Stimulated activated naive CD4-positive, alpha-beta T cell treated with Interleukin-2 at 50 U/mL for 16 hours (primary cell): ENCODE results near the gene ADGRG2.
"Not testable (repeated sequence)": the region's sequence is repeated elsewhere in the genome, so short reads cannot be mapped to it uniquely, and the experiment has no call there.

ENCODE experiments used
- DNase-seq: peaks from one replicate; lab custom pipeline; 2025; lab: John Stamatoyannopoulos, UW

ADGRG2 gene

DNA sequence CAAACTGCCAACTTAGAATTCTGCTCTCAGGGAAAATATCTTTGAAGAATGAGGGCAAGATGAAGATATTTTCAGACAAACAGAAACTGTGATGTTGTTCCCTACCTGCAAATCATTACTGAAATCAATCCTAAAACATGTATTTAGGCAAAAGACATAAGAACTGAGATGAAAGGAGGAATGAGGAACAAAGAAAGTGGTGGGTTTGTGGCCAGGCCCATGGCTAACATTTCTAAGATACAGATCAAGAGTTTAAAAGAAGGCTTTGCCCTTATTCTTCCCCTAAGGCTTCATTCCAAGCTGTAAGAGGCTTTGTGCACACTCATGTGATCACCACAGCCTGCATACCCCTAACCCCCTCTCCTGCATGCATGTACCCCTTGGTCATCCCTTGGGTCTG, 46.5 kb downstream of the ADGRG2 start:
- DNase-seq: no peak

DNA sequence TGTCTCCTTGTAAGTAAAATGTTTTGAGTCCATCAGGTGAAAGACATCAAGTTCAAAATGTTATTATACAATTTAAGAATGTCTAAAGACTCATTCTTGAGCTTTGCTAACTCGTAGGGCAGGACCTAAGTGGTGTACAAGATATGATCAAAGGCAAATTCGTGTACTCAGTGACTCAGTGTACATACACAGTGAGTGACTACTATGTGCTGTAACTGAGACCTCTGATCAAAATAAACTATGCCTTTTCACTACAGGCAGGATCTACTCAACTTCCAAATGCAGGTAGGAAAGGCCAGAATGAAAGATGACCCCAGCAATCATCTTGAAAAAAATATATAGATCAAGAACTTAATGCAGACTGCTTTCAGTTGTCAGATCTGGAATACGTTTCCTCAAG, 49.9 kb downstream of the ADGRG2 start:
- no peak for DNase-seq

DNA sequence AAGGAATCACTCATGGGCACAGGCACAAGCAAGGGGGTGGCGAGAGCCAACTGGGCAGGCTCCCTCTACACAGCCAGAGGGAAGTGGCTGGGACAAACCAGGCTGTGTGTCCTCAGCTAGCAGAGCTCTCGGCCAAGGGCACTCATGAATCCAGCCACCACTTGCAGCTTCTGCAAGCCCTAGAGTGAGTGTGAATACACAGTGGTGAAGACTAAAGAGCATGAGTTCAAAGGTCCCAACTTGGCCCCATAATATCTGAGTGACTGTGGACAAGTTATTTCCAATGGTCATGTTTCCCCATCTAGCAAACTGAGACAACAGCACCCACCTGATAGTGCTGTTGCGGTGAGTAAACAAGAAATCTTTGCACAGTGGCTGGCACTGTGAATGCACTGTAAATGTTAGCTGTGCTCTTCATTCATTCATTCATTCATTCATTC, 51.7 kb downstream of the ADGRG2 start:
- no peak for DNase-seq

DNA sequence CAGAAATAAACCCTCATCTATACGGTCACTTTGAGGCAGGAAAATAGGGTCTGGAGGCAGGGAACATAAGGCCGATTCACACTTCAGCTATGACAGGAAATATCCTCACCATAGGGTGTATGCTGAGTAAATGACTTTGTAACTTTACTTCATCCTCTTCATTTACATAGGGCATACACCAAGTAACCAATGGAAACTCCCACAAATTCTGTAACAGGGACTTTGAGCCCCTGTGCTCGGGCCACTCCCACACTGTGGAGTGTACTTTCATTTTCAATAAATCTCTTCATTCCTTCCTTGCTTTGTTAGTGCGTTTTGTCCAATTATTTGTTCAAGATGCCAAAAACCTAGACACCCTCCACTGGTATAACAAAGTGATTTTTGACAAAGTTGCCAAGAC, 55.3 kb downstream of the ADGRG2 start:
- DNase-seq: not testable (repeated sequence)

DNA sequence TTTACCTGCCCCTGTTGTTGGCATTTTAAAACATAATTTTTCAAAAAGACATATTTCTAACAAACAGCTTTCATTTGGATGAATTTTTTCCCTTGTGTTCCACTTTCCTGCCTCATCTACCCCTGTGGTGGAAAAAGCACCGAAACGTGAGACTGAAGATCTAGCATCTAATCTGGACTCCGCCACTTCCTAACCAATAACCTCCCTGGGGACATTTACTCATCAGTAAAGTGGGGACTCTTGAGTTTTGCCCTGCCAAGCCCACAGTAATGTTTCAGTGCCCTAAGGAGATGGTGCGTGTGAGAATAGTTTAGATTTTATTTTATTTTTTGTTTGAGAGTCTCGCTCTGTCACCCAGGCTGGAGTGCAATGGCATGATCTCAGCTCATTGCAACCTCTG, 56.7 kb downstream of the ADGRG2 start:
- no peak for DNase-seq

DNA sequence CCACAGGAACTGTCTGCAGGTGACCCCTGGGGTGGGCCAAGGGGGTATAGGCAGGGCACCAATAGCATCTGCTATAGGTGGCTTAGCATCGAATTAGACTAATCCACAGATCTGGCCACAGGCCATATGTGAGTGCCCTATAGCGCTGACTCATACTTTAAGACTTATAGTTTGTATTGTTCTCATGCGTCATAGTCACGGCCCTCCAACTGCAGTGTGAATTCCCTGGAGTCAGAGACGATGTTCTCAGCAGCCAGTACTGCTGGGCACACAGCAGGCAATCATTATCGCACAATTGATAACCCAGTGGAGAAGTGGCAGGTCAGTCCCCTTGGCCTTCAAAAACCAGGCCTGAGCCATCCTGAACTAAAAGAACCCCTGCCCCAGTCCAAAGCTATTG, 58.1 kb downstream of the ADGRG2 start:
- no peak for DNase-seq

DNA sequence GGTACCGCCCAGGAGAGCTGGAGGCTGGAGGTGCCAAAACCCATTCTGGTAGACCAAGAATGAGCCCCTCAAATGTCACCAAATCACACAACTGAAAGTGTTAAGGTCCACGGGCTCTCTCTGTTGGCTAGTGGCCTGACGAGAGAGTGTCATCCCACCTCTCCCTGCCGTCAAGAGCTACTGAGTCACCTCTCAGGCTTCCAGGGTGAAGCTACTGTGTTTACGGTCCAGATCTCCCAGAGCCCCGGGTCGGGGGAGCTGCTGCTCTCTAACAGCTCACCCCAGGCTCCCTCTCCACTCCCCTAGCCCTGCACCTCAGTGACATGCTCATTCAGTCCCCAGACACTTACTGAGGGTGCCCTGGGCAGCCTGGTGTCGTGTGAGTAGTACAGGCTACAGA, 59.2 kb downstream of the ADGRG2 start:
- no peak for DNase-seq

DNA sequence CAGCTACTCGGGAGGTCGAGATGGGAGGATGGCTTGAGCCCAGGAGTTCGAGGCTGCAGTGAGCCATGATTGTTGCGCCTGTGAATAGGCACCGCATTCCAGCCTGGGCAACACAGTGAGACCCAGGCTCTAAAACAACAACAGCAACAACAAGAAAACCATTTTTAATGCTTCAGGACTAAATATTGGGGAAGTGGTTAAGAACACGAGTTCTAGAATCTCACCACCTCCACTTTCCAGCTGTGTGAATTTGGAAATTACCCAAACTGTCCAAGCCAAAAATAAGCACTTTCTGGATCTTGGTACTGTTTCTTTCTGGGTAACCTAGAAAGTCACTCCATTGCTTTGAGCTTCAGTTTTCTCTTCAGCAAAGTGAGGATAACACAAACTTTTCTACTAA, 63.2 kb downstream of the ADGRG2 start:
- no peak for DNase-seq

DNA sequence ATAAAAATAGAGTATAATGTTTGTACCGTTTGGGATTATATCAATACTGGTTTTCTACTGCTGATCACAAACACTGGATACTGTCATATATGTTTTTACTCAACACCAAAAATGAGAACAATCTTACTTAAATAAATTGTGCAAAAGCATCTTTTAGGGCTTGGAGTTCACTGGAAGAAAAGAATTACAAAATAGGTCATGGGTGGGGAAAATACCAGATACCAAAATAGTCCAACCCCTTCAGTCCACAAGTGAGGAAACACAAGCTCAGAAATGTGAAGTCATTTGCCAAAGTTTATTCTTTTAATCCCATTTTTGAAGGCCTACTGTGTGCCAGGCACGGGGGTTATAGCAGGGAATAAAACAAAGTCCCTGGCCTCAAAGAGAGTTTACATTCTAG, 64.4 kb downstream of the ADGRG2 start:
- no peak for DNase-seq

DNA sequence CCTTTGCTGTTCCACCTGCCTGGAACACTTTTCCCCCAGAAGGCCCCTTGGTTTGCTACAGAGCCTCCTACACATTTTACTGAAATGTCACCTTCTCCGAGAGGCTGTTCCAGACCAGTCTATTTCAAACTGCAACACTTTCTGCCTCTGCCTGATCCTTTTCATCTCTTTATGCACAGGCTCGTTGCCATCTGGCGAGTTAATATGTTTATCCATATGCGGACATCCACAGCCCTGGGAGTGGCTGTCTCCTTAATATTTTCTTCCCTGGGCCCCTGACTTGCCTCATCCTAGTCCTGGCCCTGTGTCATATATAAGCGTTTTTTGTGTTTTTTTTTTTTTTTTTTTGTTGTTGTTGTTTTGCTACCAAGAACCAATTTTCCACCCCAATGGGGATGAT, 73.2 kb downstream of the ADGRG2 start:
- DNase-seq: no peak

DNA sequence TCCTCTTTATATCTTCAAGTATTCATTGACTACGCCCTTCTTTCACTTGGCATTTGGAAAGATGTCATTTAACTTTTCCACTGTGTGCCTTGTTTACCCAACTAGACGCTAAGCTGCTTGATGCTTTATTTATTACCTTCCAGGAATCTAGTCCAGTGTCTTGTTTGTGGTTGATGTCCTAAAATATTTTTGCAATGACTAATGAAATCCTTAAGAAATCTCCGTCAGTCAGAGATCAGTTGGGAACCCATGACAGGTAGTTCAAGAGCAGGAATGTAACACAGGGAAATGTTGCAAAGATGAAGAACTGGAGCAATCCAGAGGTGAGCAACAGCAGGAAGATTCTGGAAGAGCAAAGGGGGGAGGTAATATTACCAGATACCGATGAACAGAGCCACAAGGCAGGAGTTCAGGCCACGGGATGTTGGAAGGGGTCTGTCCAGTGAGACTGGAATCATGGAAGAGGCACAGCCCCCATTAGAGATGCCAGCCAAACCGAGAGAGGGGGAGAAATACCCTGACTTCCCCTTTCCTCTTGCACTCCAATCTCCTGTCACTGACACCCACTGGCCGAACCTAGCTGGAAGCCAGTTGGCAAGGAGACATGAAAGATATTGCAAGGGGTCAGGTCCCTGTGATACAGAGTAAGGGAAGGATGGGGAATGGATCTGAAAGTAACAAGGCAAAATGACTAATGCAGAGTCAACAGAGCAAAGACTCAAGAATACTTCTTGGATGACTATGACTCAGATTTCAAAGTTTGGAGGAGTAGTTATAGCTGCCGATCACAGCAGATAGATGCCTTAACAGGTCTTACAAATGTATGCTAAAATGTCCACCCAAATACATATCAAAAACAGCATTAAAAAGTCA, 75.7 kb downstream of the ADGRG2 start:
- no peak for DNase-seq

DNA sequence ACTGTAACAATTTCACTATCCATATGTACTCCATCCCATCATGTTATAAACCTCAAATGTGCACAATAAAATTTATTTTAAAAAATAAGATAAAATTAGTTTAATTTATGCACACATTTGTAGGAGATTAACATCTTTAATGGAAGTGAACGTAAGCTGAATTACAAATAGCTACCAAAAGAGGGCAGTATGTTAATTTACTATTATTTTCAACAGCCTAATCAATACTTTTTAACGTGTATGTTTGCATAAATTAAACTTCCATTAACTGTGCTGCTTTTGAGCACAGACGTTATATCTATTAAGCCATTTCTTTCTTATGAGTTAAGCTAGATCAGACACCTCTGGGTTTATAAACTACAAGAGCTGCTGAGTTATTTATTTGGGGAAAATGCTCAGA, 81.9 kb downstream of the ADGRG2 start:
- DNase-seq: no peak

DNA sequence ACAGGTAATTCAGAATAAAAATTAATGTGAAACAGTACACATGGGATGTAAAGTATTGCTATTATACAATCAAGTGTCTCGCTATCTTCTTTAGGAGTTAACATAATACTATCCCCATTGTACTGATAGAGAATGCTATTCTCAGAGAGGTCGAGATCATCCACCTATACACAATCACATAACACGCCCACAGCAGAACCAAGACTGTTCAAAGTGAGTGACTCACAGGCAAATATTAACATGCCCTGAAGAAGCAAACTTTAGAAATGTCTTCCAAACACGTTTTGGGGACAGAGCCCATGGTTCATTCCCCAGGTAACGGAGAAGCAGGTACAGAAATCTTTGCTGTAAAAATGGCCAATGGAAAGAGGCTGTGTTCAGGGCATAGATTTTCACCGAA, 88.2 kb downstream of the ADGRG2 start:
- DNase-seq: no peak

DNA sequence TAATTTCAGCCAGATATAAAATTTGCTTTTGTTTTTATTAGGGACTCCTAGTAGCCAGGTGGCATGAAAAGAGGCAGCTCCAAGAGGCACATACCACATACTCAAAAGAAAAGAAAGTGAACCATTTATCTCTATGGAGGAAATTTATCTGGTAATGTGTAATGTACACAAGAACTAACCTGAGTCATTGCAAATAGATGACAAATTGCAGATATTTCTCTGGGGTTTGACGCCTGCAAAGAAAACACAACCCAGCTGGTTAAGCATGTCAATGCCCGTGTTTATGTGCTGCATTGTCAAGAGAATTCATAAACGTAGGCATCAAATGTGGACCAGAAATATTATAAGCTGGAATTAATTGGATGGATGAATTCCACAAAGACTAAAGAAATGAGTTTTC, 91.5 kb downstream of the ADGRG2 start:
- DNase-seq: no peak

DNA sequence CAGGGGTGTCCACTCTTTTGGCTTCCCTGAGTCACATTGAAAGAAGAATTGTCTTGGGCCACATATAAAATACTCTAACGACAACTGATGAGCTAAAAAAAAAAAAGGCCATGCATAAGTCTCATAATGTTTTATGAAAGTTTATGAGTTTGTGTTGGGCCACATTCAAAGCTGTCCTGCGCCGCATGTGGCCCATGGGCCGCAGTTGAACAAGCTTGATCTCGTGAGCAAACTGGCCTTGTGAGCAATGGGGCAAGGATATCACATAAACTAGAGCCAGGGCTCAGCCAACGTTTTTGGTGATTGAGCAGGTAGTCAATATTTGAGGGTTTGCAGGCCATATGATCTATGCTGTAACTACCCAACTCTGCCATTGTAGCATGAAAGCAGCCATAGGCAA, 93.7 kb downstream of the ADGRG2 start:
- DNase-seq: no peak

DNA sequence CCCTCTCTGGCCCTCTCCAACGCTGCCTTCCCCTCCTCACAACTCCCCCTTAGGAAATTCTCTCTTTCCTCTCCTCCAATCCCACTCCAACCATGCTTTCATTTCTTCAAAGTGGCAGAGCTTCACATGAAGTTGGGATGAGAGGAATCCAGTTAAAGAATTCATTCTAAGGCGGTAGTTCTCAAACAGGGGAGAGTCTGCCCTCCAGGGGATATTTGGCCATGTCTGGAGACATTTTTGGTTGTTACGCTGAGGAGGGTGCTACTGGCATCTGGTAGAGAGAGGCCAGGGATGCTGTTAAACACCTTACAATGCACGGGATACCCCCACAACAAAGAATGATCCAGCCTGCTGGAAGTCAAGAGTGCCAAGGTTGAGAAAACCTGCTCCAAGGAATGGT, 97.9 kb downstream of the ADGRG2 start:
- DNase-seq: no peak

DNA sequence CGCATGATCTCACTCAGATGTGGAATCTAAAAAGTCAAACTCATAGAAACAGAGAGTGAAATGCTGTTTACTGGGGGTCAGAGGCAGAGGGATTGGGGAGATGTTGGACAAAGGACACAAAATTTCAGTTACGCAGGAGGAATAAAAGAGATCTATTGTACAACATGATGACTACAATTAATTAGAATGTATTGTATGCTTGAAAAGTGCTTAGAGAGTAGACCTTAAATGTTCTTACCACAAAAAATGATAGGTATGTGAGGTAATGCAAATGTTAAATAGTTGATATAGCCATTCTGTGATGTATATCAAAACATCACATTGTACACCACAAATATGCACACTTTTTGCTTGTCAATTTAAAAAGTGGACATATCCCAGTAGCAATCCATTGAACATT, 102.3 kb downstream of the ADGRG2 start:
- DNase-seq: no peak

DNA sequence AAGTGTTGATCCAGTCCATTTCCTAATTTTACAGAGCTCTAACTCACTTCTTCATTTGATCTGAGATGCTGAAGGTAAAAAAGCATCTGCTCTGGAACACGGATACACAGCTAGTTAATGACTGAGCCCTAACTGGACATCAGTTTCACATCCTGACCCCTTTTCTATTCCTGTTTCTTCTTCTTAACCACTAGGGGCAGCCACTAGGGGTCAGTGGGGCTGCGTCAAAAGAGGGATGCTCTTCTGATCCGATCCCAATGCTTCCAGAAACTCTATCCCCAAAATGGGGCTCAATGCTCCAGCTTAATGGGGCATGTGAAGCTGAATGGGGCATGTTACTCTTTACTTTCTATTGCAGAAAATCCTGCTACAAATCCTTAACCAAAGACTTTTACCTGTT, 105.0 kb downstream of the ADGRG2 start:
- no peak for DNase-seq

DNA sequence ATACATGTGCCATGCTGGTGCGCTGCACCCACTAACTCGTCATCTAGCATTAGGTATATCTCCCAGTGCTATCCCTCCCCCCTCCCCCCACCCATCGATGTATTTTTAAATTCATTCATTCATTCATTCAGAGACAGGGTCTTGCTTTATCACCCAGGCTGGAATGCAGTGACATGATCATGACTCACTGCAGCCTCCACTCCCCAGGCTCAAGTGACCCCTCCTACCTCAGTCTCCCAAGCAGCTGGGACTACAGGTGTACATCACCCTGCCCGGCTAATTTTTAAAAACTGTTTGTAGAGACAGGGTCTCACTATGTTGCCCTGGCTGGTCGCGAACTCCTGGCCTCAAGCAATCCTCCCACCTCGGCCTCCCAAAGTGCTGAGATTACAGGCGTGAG, 105.7 kb downstream of the ADGRG2 start:
- not testable (repeated sequence) for DNase-seq

DNA sequence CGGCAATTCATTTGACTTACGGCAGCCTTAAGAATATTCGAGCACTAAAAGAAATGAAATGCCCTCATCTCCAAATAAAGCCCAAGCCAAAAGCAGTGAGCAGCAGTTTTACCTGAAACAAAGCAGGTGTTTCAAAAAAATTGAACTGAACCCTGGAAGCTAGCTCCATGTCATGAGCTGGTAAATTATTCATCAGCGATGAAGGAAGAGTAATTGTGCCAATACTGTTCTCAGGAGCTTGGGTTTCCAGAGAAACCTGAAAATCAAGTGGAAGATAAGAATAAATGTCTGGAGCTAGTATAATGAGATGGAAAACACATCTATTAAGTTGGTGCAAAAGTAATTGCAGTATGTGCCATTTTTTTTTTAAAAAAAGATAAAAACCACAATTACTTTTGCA, 114.4 kb downstream of the ADGRG2 start:
- no peak for DNase-seq

DNA sequence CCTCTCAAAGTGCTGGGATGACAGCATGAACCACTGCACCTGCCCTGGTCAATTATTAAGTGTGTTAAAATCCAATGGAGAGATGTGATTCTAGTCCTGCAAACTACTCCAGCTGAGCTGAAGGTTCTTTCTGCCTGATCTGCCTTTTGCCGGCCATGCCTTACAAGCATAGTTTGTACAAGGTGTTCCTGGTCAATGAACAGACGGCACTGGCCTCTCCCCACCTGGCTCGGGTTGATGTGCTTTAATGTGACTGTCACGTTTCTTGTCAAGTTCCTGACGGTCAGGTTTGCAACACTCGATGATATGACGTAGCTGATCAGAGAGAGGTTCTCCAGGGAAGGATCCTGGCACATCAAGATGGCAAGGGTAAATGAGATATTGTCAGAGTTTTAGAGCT, 115.3 kb downstream of the ADGRG2 start:
- DNase-seq: no peak

DNA sequence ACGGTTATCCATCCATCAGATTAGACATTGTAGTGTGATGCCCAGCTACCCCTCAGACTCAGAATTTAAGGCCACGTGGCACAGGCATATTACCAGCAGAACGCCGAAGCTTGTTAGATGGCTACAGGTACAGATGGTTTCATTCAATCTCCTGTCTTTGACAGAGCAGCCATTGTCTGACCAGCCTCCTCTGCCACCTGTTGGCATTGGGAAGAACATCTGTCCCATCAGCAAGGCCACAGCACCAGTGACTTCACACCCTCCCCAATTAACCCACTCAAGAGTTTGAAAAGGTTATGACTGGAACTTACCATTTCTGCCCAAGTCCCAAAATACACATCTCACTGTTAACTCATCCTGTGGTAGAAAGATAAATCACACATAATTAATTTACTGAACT, 116.4 kb downstream of the ADGRG2 start:
- no peak for DNase-seq

DNA sequence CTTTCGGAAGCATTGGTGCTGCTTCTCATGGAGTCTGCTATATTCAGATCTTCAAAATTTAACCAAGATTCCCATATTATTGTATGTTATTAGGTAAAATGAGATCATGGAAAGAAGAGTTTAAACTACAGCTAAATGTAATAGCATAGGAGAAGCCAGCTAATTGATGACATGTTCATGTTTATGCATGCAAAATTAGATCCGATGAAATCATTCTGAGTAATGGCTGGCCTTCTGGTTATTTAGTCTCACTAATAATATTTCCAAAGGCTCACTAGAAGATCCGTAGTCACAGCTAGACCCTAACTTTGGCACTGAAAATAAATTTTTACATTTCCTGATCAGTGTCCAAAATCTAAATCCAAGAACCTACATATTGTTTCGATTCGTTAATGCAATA, 118.5 kb downstream of the ADGRG2 start:
- no peak for DNase-seq

DNA sequence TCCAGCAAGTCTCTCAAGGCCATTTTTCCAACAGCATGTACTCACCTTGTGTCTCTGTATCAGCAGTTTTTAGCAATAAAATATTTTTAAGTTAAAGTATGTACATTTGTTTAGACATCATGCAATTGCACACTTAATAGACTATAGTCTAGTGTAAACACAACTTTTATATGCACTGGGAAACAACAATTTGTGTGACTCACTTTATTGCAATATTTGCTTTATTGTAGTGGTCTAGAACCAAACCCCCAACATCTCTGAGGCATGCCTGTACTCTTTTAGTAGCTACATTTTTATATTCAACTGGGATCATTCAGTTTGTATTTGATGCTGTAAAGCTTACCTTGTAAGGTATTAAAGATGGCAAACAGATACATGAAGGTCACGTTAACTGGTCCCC, 123.6 kb downstream of the ADGRG2 start:
- no peak for DNase-seq
